DOHH2 (cell line): ENCODE data around the gene TUBB.
A peak's percentile ranks its signal among the peaks of the same experiment; 100 is the strongest.

Experiments
- H3F3A ChIP-seq: fragments of 200-600 bp; sonication (generic), shearing (Covaris generic); 2 replicates; pipeline ENCODE4 v1.6.0; 2016; ENCODE audit warnings: antibody characterized with exemption, mild to moderate bottlenecking; ENCODE audit not compliant: control insufficient read depth, insufficient read depth
- H3K27ac ChIP-seq: fragments of 200-600 bp; sonication (generic); 2 replicates; pipeline ENCODE4 v1.5.1; 2014; ENCODE audit warnings: low read depth, mild to moderate bottlenecking, low read length, moderate library complexity
- H3K27me3 ChIP-seq: fragments of 200-600 bp; sonication (generic); 2 replicates; pipeline ENCODE4 v1.6.1; 2014; ENCODE audit warnings: mild to moderate bottlenecking, low read length, mixed read lengths; ENCODE audit not compliant: control insufficient read depth
- H3K36me3 ChIP-seq: fragments of 200-600 bp; sonication (generic); 2 replicates; pipeline ENCODE4 v1.6.1; 2014; ENCODE audit warnings: mild to moderate bottlenecking, low read length, moderate library complexity, mixed read lengths; ENCODE audit not compliant: control insufficient read depth
- H3K4me1 ChIP-seq: fragments of 200-600 bp; sonication (generic); 2 replicates; pipeline ENCODE4 v1.6.1; 2014; ENCODE audit warnings: mild to moderate bottlenecking, low read length, mixed read lengths; ENCODE audit not compliant: control insufficient read depth
- H3K4me2 ChIP-seq: fragments of 200-600 bp; sonication (generic); 2 replicates; pipeline ENCODE4 v1.6.0; 2014; ENCODE audit warnings: mild to moderate bottlenecking, low read length, moderate library complexity
- H3K4me3 ChIP-seq: fragments of 200-600 bp; sonication (generic); 2 replicates; pipeline ENCODE4 v1.5.1; 2014; ENCODE audit warnings: mild to moderate bottlenecking, low read length, mixed read lengths
- H3K79me2 ChIP-seq: fragments of 200-600 bp; sonication (generic); 2 replicates; pipeline ENCODE4 v1.6.1; 2014; ENCODE audit warnings: mild to moderate bottlenecking, low read length, mixed read lengths; ENCODE audit not compliant: control insufficient read depth
- H3K9me2 ChIP-seq: fragments of 200-600 bp; sonication (generic); replicated peaks from 2 replicates; pipeline ENCODE4 v1.6.1; 2014; ENCODE audit warnings: mild to moderate bottlenecking, low read length, mixed read lengths; ENCODE audit not compliant: control insufficient read depth
- H3K9me3 ChIP-seq: fragments of 200-600 bp; sonication (generic); 2 replicates; pipeline ENCODE4 v1.6.1; 2014; ENCODE audit warnings: antibody characterized with exemption, low read length, mixed read lengths; ENCODE audit not compliant: control insufficient read depth, insufficient read depth
- H4K20me1 ChIP-seq: fragments of 200-600 bp; sonication (generic); 2 replicates; pipeline ENCODE4 v1.6.0; 2014; ENCODE audit warnings: low read depth, mild to moderate bottlenecking, antibody characterized with exemption, low read length, moderate library complexity; ENCODE audit not compliant: control insufficient read depth, insufficient read depth
- EZH2phosphoT487 ChIP-seq: fragments of 200-600 bp; sonication (generic); IDR thresholded peaks from 2 replicates; pipeline ENCODE4 v1.6.1; 2017; ENCODE audit warnings: borderline replicate concordance, mild to moderate bottlenecking, antibody characterized with exemption, low read length, moderate library complexity, mixed read lengths
- TF ChIP-seq, protein P1 (sequence below): fragments of 200-600 bp; sonication (generic); IDR thresholded peaks from one replicate; pipeline ENCODE4 v1.5.1; 2014; ENCODE audit warnings: antibody characterized with exemption, mild to moderate bottlenecking, low read depth, low read length; ENCODE audit not compliant: poor library complexity, severe bottlenecking

Gene TUBB

GRCh38 chr6:30690403-30691207 is 29.5 kb upstream of the TUBB start, which contains the start of gene NRM:
Gene NRM (minus strand): TSS chr6:30690984. CDS start chr6:30690974, 10 bp downstream.
- Histone ChIP-seq H3K27me3 (no peaks in the 10 kb centered on the region), H3K36me3 (peaks cover 30% of the 10 kb centered on the region), H3K4me3 (peak within 1 kb of the TSS; percentile 88), H4K20me1 (no peaks in the 10 kb centered on the region), H3K9me2 (no peaks in the 10 kb centered on the region), H3K4me1 (peaks cover 43% of the 10 kb centered on the region), H3K27ac (peak within 1 kb of the TSS; percentile 90), H3K79me2 (peaks cover 45% of the 10 kb centered on the region), H3K9me3 (no peaks in the 10 kb centered on the region), H3F3A (peaks cover 13% of the 10 kb centered on the region), H3K4me2 (peak within 1 kb of the TSS; percentile 82)
- TF ChIP-seq, protein P1, sequence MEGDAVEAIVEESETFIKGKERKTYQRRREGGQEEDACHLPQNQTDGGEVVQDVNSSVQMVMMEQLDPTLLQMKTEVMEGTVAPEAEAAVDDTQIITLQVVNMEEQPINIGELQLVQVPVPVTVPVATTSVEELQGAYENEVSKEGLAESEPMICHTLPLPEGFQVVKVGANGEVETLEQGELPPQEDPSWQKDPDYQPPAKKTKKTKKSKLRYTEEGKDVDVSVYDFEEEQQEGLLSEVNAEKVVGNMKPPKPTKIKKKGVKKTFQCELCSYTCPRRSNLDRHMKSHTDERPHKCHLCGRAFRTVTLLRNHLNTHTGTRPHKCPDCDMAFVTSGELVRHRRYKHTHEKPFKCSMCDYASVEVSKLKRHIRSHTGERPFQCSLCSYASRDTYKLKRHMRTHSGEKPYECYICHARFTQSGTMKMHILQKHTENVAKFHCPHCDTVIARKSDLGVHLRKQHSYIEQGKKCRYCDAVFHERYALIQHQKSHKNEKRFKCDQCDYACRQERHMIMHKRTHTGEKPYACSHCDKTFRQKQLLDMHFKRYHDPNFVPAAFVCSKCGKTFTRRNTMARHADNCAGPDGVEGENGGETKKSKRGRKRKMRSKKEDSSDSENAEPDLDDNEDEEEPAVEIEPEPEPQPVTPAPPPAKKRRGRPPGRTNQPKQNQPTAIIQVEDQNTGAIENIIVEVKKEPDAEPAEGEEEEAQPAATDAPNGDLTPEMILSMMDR: no peak
- no peak for TF ChIP-seq EZH2phosphoT487

DNA sequence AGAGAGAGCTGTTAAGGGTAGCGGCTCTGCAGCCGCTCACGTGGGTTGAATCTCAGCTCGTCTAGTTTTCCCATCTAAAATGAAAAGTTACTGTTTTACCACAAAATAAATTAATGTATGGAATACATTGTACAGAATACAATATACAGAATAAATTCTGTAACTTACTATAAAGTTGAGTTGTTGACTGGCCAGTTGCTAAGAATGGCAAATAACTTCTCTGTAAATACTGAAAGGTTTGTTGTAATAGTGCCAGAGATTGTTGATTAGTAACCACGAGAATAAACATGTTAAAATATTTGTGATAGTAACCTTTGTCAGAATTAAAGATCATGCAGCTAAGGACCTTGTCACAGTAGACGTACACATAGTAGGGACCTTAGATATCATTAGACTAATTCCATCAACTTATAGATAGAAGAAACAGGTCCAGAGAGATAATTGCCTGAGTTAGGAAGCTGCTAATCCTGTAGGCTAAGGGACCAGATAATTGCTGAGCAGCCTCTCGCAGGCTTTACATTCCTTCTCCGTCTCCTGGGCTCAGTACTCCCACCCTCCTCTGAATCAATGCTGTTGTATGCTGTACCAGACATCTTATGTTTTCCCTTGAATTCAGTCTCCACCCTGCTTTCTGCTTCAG is 28.8 kb upstream of the TUBB start:
- peaks cover 22% of the 10 kb centered on the region for H3K36me3 ChIP-seq
- peak overlapping the region; percentile 82 for H3K4me2 ChIP-seq
- peak overlapping the region; percentile 88 for H3K4me3 ChIP-seq
- H3K4me1 ChIP-seq: peaks cover 43% of the 10 kb centered on the region
- H3F3A ChIP-seq: peaks cover 11% of the 10 kb centered on the region
- H3K27me3 ChIP-seq: no peaks in the 10 kb centered on the region
- TF ChIP-seq, protein P1: no peak
- peak overlapping the region; percentile 90 for H3K27ac ChIP-seq
- H3K9me3 ChIP-seq: no peaks in the 10 kb centered on the region
- H4K20me1 ChIP-seq: no peaks in the 10 kb centered on the region
- peaks cover 38% of the 10 kb centered on the region for H3K79me2 ChIP-seq
- no peaks in the 10 kb centered on the region for H3K9me2 ChIP-seq

DNA sequence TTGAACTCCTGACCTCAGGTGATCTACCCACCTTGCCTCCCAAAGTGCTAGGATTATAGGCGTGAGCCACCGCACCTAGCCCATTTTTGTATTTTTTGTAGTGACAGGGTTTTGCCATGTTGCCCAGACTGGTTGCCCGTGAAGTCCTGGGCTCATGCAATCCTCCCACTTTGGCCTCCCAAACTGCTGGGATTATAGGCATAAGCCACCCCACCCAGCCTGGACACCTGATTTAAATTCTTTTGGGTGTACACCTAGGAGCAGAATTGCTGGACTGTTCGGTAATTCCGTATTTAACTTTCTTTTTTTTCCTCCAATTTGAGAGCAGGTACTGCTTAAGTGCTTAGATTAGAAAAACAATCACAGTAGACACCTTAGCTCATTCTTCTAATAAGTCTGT is 23.7 kb upstream of the TUBB start:
- H3K4me1 ChIP-seq: peaks cover 8% of the 10 kb centered on the region
- H3K27ac ChIP-seq: no peak overlapping the region
- no peaks in the 10 kb centered on the region for H3K79me2 ChIP-seq
- no peak for TF ChIP-seq EZH2phosphoT487
- TF ChIP-seq, protein P1: no peak
- no peak overlapping the region for H3K4me3 ChIP-seq
- no peaks in the 10 kb centered on the region for H3K9me2 ChIP-seq
- H3F3A ChIP-seq: peaks cover 3% of the 10 kb centered on the region
- peaks cover 15% of the 10 kb centered on the region; the same call in 1 of the 2 replicates for H3K36me3 ChIP-seq
- no peaks in the 10 kb centered on the region for H3K9me3 ChIP-seq
- H3K27me3 ChIP-seq: no peaks in the 10 kb centered on the region
- H3K4me2 ChIP-seq: no peak overlapping the region
- no peaks in the 10 kb centered on the region for H4K20me1 ChIP-seq
